Calu3 (cell line): Measurements from ENCODE around the gene UQCR10. TPM values are rescaled to one million over a fixed set of nuclear protein-coding genes. Genes with fewer than 3 reads are reported as not detected.

Source experiments
- BruUV-seq: library from RNA; stranded (reverse); fragments of 400-500 nt; replicated peaks from 2 replicates; lab custom pipeline; 2021; lab: Mats Ljungman, UMichigan
- CTCF ChIA-PET: fragments of 300-600 bp; sonication (Branson Sonifier 250); formaldehyde crosslinking; loops from one replicate; lab custom pipeline; 2022; ENCODE audit warnings: antibody characterized with exemption; lab: Charles Lee
- DNase-seq: peaks from one replicate; pipeline ENCODE4 v3.0.0; 2022
- H3K27ac Mint-ChIP-seq: one replicate; pipeline ENCODE4 v1.8.0; 2022; ENCODE audit warnings: mixed read lengths; ENCODE audit not compliant: unreplicated experiment
- H3K27me3 Mint-ChIP-seq: one replicate; pipeline ENCODE4 v1.8.0; 2022; ENCODE audit warnings: mixed read lengths; ENCODE audit not compliant: unreplicated experiment
- H3K36me3 Mint-ChIP-seq: one replicate; pipeline ENCODE4 v1.8.0; 2022; ENCODE audit warnings: mild to moderate bottlenecking, moderate library complexity, mixed read lengths; ENCODE audit not compliant: insufficient read depth, unreplicated experiment
- H3K4me1 Mint-ChIP-seq: one replicate; pipeline ENCODE4 v1.8.0; 2022; ENCODE audit warnings: mild to moderate bottlenecking, low read depth, mixed read lengths; ENCODE audit not compliant: unreplicated experiment
- H3K4me3 Mint-ChIP-seq: one replicate; pipeline ENCODE4 v1.8.0; 2022; ENCODE audit warnings: mild to moderate bottlenecking, low read depth, moderate library complexity, mixed read lengths; ENCODE audit not compliant: unreplicated experiment
- H3K9me3 Mint-ChIP-seq: one replicate; pipeline ENCODE4 v1.8.0; 2022; ENCODE audit warnings: low read depth, mixed read lengths; ENCODE audit not compliant: unreplicated experiment
- intact Hi-C: fragments of 100-400 bp; cut with micrococcal nuclease; formaldehyde crosslinking; loops from one replicate; pipeline ENCODE4 v1.10.0; 2022; ENCODE audit not compliant: unreplicated experiment
- total RNA-seq: library from RNA; stranded (reverse); gene quantifications from 2 replicates; pipeline ENCODE4 v1.2.3, GENCODE V29; 2022
- TF ChIP-seq, protein P1 (sequence below): fragments of 200-600 bp; IDR thresholded peaks from one replicate; pipeline ENCODE4 v1.8.0; 2022; ENCODE audit warnings: antibody characterized with exemption; ENCODE audit not compliant: unreplicated experiment

UQCR10 gene
- total RNA-seq, 1 experiment from 2014 or later = 120 TPM

DNA sequence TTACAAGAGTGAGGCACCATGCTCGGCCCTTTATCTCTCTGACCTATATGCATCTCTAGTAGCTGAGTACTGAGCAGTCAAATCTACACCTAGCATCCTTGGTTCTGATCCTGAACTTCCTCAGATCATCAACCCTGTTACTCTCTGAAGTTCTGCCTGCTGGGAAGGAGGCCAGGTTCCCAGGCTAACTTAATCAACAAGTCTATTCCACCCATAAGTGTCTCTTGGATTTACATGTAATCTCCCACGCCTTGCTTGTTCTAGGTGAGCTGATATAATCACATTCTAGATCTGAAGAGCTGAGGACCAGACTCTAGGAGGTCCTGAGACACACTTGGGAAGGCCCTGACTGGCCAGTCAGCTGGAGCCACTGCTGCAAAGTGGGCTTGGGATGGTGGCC is 25.2 kb upstream of the UQCR10 start:
- DNase-seq = no peak
- CTCF ChIA-PET = no interaction called here
- intact Hi-C loops = no loop called here
- TF ChIP-seq, protein P1, sequence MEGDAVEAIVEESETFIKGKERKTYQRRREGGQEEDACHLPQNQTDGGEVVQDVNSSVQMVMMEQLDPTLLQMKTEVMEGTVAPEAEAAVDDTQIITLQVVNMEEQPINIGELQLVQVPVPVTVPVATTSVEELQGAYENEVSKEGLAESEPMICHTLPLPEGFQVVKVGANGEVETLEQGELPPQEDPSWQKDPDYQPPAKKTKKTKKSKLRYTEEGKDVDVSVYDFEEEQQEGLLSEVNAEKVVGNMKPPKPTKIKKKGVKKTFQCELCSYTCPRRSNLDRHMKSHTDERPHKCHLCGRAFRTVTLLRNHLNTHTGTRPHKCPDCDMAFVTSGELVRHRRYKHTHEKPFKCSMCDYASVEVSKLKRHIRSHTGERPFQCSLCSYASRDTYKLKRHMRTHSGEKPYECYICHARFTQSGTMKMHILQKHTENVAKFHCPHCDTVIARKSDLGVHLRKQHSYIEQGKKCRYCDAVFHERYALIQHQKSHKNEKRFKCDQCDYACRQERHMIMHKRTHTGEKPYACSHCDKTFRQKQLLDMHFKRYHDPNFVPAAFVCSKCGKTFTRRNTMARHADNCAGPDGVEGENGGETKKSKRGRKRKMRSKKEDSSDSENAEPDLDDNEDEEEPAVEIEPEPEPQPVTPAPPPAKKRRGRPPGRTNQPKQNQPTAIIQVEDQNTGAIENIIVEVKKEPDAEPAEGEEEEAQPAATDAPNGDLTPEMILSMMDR = no peak
- H3K4me3 Mint-ChIP-seq = no peak overlapping the region
- H3K36me3 Mint-ChIP-seq = no peaks in the 10 kb centered on the region
- H3K4me1 Mint-ChIP-seq = no peaks in the 10 kb centered on the region
- no peak overlapping the region for H3K27ac Mint-ChIP-seq
- H3K27me3 Mint-ChIP-seq = no peaks in the 10 kb centered on the region
- H3K9me3 Mint-ChIP-seq = no peaks in the 10 kb centered on the region
- no TSS peak for BruUV-seq

DNA sequence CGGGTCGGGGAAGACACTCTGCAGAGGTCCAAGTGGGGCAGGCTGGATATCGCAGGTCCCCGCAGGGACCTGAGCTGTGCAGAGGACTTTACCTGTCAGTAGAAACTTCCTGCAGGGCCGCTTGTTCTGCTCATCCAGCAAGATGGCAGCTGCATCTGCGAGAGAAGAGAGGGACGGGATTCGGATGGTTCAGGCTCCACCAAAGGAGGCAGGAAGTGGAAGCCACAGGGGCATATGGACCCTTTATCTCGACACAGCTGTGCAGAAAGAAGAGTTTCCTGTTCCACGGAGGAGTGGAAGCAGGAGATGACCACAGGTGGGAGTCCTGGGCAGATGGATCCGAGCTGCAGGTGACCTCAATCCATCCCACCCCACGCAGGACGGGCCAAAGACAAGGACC is 24.8 kb upstream of the UQCR10 start:
- CTCF ChIA-PET = no interaction called here
- no peak overlapping the region for H3K4me3 Mint-ChIP-seq
- intact Hi-C loops = no loop called here

DNA sequence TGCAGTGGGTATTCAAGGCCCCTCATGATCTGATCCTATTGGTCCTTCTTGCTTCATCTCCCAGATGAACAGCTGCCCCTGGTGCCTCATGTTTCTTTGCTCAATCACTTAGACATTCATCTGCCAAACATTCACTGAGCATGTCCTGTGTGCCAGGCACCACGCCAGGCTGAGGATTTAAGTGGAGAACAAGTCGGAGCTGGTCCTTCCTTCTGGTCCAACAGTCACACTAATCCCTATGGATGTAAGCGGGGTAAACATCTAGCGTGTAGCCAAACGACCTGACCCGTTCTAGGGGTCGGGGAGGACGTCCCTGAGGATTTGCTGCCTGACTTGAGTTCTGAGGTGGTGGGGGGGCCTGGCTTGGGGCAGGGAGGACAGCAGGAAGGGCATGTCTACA is 22.3 kb upstream of the UQCR10 start:
- no peak for DNase-seq
- H3K27ac Mint-ChIP-seq = no peak overlapping the region
- intact Hi-C loops = no loop called here

More for the DNA sequence above, 24.8 kb upstream of the UQCR10 start:
- Mint-ChIP-seq H3K27me3 (no peaks in the 10 kb centered on the region), H3K9me3 (no peaks in the 10 kb centered on the region), H3K4me1 (no peaks in the 10 kb centered on the region), H3K27ac (no peak overlapping the region), H3K36me3 (no peaks in the 10 kb centered on the region)
- no TSS peak for BruUV-seq
- TF ChIP-seq, protein P1 = no peak
- no peak for DNase-seq

DNA sequence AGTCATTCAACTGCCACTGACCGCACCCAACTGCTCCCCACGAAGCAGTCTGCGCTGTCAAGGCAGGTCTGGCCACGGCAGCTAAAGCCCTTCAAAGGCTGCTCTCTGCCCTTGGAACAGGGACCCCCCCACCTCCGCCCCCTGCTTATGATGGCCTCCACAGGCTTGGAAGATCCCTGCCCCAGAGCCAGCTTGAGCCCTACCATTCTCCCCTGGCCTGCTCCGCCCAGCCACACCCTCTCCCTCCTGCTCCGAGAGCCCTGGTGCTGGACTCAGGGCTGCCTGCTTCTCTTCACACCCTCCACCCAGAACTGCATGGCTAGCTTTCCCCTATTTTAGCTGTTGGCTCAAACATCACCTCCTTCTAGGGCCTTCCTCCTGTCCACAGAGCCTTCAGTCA is 19.3 kb upstream of the UQCR10 start:
- no peak for DNase-seq
- intact Hi-C loops = no loop called here
- Mint-ChIP-seq H3K27me3 (no peaks in the 10 kb centered on the region), H3K4me1 (peaks cover 9% of the 10 kb centered on the region), H3K4me3 (no peak overlapping the region), H3K36me3 (peaks cover 5% of the 10 kb centered on the region), H3K9me3 (no peaks in the 10 kb centered on the region), H3K27ac (no peak overlapping the region)
- no TSS peak for BruUV-seq
- TF ChIP-seq, protein P1 = no peak
- CTCF ChIA-PET = interaction anchor here (0.6 kb wide), 1 partner anchor 339 kb away, joined by 4 read pairs; no protein-coding TSS in a partner anchor

More for the DNA sequence above, 22.3 kb upstream of the UQCR10 start:
- no peaks in the 10 kb centered on the region for H3K9me3 Mint-ChIP-seq
- no peaks in the 10 kb centered on the region for H3K27me3 Mint-ChIP-seq
- TF ChIP-seq, protein P1 = no peak
- no TSS peak for BruUV-seq
- H3K36me3 Mint-ChIP-seq = peaks cover 5% of the 10 kb centered on the region
- CTCF ChIA-PET = no interaction called here
- H3K4me1 Mint-ChIP-seq = no peaks in the 10 kb centered on the region
- no peak overlapping the region for H3K4me3 Mint-ChIP-seq
